ENCODE results near the gene PTPRE. TPM values are rescaled to one million over a fixed set of nuclear protein-coding genes. Genes with fewer than 3 reads are reported as not detected.

PTPRE gene
- total and polyA plus RNA-seq, 2 of the 4 experiments (the other 2 are of a cell fraction): 0.34 to 0.54 TPM

- Histone ChIP-seq H2AFZ (replicated peaks; ENCODE audit: low read length, poor library complexity) (no peak overlapping the region), H4K8ac (ENCODE audit: low read depth in 2 of 2, low read length in 2 of 2) (no peak overlapping the region), H3K18ac (ENCODE audit: low read depth, low read length) (no peak overlapping the region), H3K4ac (ENCODE audit: low read depth, low read length) (no peak overlapping the region), H2AK9ac (replicated peaks; ENCODE audit: low read depth, low read length, poor library complexity) (no peak overlapping the region), H3K4me2 (ENCODE audit: low read depth, low read length) (no peak overlapping the region), H3K27ac (ENCODE audit: insufficient read depth, low read length) (no peak overlapping the region), H2BK120ac (ENCODE audit: low read depth, low read length) (no peak overlapping the region), H3K14ac (replicated peaks; ENCODE audit: low read depth, low read length) (no peak overlapping the region), H3K79me1 (ENCODE audit: low read depth in 1 of 2, low read length in 2 of 2) (no peaks in the 10 kb centered on the region), H3K9me1 (ENCODE audit: insufficient read depth, low read length) (no peaks in the 10 kb centered on the region), H3K4me1 (ENCODE audit: control insufficient read depth, insufficient read depth, low read length) (peaks cover 2% of the 10 kb centered on the region), H2BK5ac (ENCODE audit: low read depth, low read length, poor library complexity, severe bottlenecking) (no peak overlapping the region), H4K20me1 (ENCODE audit: insufficient read depth, low read length) (no peaks in the 10 kb centered on the region), H2AK5ac (ENCODE audit: low read depth, low read length) (no peak overlapping the region), H3K23ac (ENCODE audit: low read depth, low read length) (no peak overlapping the region), H3K4me3 (ENCODE audit: insufficient read depth, low read depth, low read length) (no peak overlapping the region), H3K56ac (ENCODE audit: extremely low read depth, insufficient read depth, low read length) (no peak overlapping the region), H3K9ac (ENCODE audit: low read depth, low read length) (no peak overlapping the region), H3K9me3 (ENCODE audit: control insufficient read depth, insufficient read depth, low read length) (no peaks in the 10 kb centered on the region), H4K91ac (ENCODE audit: insufficient read depth, low read depth, low read length) (no peak overlapping the region), H4K5ac (ENCODE audit: low read depth, low read length) (no peak overlapping the region), H2BK20ac (ENCODE audit: low read depth, low read length) (no peak overlapping the region), H3K36me3 (ENCODE audit: control insufficient read depth, insufficient read depth, low read length) (no peaks in the 10 kb centered on the region), H2BK15ac (ENCODE audit: low read depth, low read length) (no peak overlapping the region), H3K27me3 (ENCODE audit: control insufficient read depth, insufficient read depth, low read length) (no peaks in the 10 kb centered on the region; the same call in 1 of the 2 replicates)
- no peak for DNase-seq
- intact Hi-C loops (cut with micrococcal nuclease): no loop called here
- WGBS, 2 experiments (ENCODE audit: extremely low coverage in 2 of 2, insufficient read length in 1 of 2): no CpG with 5 or more reads among the region's 5 CpGs
- dilution Hi-C loops (cut with HindIII; ENCODE audit: low sequenced_read_pairs, unreplicated experiment): no loop called here
- TF ChIP-seq NFE2L2 (IDR thresholded peaks at IDR 0.05; ENCODE audit: low read depth, low read length): no peak
- in situ Hi-C loops (cut with MboI; ENCODE audit: low sequenced_read_pairs): no loop called here
- ChIA-PET CTCF (no interaction called here), POLR2A (ENCODE audit: unreplicated experiment) (no interaction called here)
- no TSS peak for BruUV-seq (replicated peaks)
- ATAC-seq (ENCODE audit: low read depth): no peak
Measured at GRCh38 chr10:128032466-128032865, 125.6 kb downstream of the PTPRE start.
